Trophoblast cell (in vitro differentiated cells and primary cell): ENCODE data around the gene DSG1.
"Not testable (repeated sequence)": the region's sequence is repeated elsewhere in the genome, so short reads cannot be mapped to it uniquely, and the experiment has no call there.

Experiments
- DNase-seq, 2 donors: peaks; one replicate each; pipeline ENCODE4 v3.0.0-alpha.2; 2016
- H2AFZ ChIP-seq: 2 replicates; pipeline ENCODE4 v1.6.1; 2013; ENCODE audit warnings: low read length, moderate library complexity, mild to moderate bottlenecking; ENCODE audit not compliant: insufficient read depth, poor library complexity
- H2AK5ac ChIP-seq: 2 replicates; pipeline ENCODE4 v1.6.1; 2013; ENCODE audit warnings: mild to moderate bottlenecking, low read length
- H2BK120ac ChIP-seq: 2 replicates; pipeline ENCODE4 v1.6.1; 2013; ENCODE audit warnings: low read length, mild to moderate bottlenecking, moderate library complexity; ENCODE audit not compliant: insufficient read depth, poor library complexity
- H2BK12ac ChIP-seq: 2 replicates; pipeline ENCODE4 v1.6.1; 2013; ENCODE audit warnings: mild to moderate bottlenecking, low read length, moderate library complexity
- H2BK5ac ChIP-seq: 2 replicates; pipeline ENCODE4 v1.6.1; 2013; ENCODE audit warnings: low read length, low read depth, moderate library complexity, mild to moderate bottlenecking; ENCODE audit not compliant: poor library complexity
- H3K14ac ChIP-seq: 2 replicates; pipeline ENCODE4 v1.6.1; 2013; ENCODE audit warnings: mild to moderate bottlenecking, low read length
- H3K18ac ChIP-seq: 2 replicates; pipeline ENCODE4 v1.6.1; 2013; ENCODE audit warnings: mild to moderate bottlenecking, low read length
- H3K23ac ChIP-seq: 2 replicates; pipeline ENCODE4 v1.6.1; 2013; ENCODE audit warnings: low read length
- H3K27ac ChIP-seq: 2 replicates; pipeline ENCODE4 v1.5.1; 2013; ENCODE audit warnings: low read depth, mild to moderate bottlenecking, inconsistent platforms, low read length, moderate library complexity
- H3K27me3 ChIP-seq: 2 replicates; pipeline ENCODE4 v1.6.1; 2013; ENCODE audit warnings: inconsistent platforms, mild to moderate bottlenecking, low read length, moderate library complexity; ENCODE audit not compliant: insufficient read depth
- H3K36me3 ChIP-seq, 2 experiments: 1 replicate in 1 of 2; 2 replicates in 1 of 2; pipeline ENCODE4 v1.6.1; 2013; ENCODE audit warnings: low read length in 2 of 2, mild to moderate bottlenecking in 2 of 2, moderate library complexity in 1 of 2; ENCODE audit not compliant: insufficient read depth in 2 of 2, control insufficient read depth in 1 of 2
- H3K4ac ChIP-seq: 2 replicates; pipeline ENCODE4 v1.6.1; 2013; ENCODE audit warnings: low read depth, mild to moderate bottlenecking, low read length, moderate library complexity
- H3K4me1 ChIP-seq, 2 experiments: 1 replicate in 1 of 2; 2 replicates in 1 of 2; pipeline ENCODE4 v1.6.1; 2013; ENCODE audit warnings: low read length in 2 of 2, mild to moderate bottlenecking in 2 of 2, moderate library complexity in 1 of 2; ENCODE audit not compliant: insufficient read depth in 2 of 2, control insufficient read depth in 1 of 2
- H3K4me2 ChIP-seq: 2 replicates; pipeline ENCODE4 v1.6.1; 2013; ENCODE audit warnings: inconsistent platforms, mild to moderate bottlenecking, low read length, moderate library complexity
- H3K4me3 ChIP-seq: 2 replicates; pipeline ENCODE4 v1.5.1; 2013; ENCODE audit warnings: mild to moderate bottlenecking, low read depth, low read length, inconsistent platforms
- H3K79me1 ChIP-seq: one replicate; pipeline ENCODE4 v1.6.1; 2013; ENCODE audit warnings: low read length
- H3K79me2 ChIP-seq: 2 replicates; pipeline ENCODE4 v1.6.1; 2013; ENCODE audit warnings: low read length, mild to moderate bottlenecking; ENCODE audit not compliant: control insufficient read depth, insufficient read depth, poor library complexity
- H3K9ac ChIP-seq: 2 replicates; pipeline ENCODE4 v1.6.1; 2013; ENCODE audit warnings: mild to moderate bottlenecking, low read length
- H3K9me3 ChIP-seq: 2 replicates; pipeline ENCODE4 v1.6.1; 2013; ENCODE audit warnings: low read depth, mild to moderate bottlenecking, control low read depth, inconsistent platforms, low read length; ENCODE audit not compliant: insufficient read depth
- H4K12ac ChIP-seq: 2 replicates; pipeline ENCODE4 v1.6.1; 2013; ENCODE audit warnings: low read depth, mild to moderate bottlenecking, low read length, moderate library complexity
- H4K8ac ChIP-seq: 2 replicates; pipeline ENCODE4 v1.6.1; 2013; ENCODE audit warnings: low read depth, mild to moderate bottlenecking, low read length, moderate library complexity
- H4K91ac ChIP-seq: one replicate; pipeline ENCODE4 v1.6.1; 2013; ENCODE audit warnings: low read depth, mild to moderate bottlenecking, low read length, moderate library complexity
- WGBS: extraction: QIAGEN DNeasy Blood & Tissue Kit; methylation state at CpG from one replicate; pipeline ENCODE4 v1.1.7; 2013; ENCODE audit warnings: missing lambda C conversion rate; ENCODE audit not compliant: insufficient read length, insufficient coverage; ENCODE audit errors: extremely low coverage; 5-methylcytosine and 5-hydroxymethylcytosine counted together

Gene DSG1

GRCh38 chr18:31325051-31325450, 7.1 kb downstream of the DSG1 start:
- no peaks in the 10 kb centered on the region for H3K36me3 ChIP-seq
- no peak overlapping the region for H4K12ac ChIP-seq

DNA sequence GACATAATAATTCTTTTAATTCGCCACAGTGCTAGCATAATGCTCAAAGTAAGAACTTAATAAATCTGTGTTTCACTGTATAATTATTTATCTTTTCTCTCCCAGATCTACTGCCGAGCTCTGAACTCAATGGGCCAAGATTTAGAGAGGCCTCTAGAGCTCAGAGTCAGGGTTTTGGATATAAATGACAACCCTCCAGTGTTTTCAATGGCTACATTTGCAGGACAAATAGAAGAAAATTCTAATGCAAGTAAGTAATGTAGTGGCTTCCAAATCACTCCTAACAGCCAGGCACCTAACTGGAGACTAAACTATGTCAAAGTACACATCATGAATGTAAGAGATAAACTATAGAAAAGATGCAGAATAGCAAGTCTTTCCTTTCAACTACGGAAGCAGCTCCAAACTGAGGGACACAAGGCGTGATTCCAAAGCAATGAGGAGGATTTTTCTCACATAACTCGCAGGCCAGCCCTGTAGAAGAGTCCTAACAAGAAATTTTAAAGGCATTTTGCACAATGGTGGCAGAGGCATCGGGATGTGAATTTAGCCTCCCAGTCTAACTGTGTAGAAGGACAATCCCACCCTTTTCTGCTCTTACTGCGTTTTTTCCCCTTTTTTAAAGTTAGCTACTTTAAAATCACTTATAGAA, 12.0 kb downstream of the DSG1 start:
- Histone ChIP-seq H2AK5ac (no peak overlapping the region), H3K4me1 (no peaks in the 10 kb centered on the region), H2BK120ac (no peak overlapping the region), H3K27ac (no peak overlapping the region), H3K14ac (no peak overlapping the region), H3K4ac (no peak overlapping the region), H3K9ac (no peak overlapping the region), H3K18ac (no peak overlapping the region), H3K79me2 (no peaks in the 10 kb centered on the region), H2BK5ac (no peak overlapping the region), H3K4me3 (no peak overlapping the region), H3K23ac (no peak overlapping the region), H2AFZ (no peak overlapping the region), H3K79me1 (no peaks in the 10 kb centered on the region), H4K8ac (no peak overlapping the region), H3K27me3 (no peaks in the 10 kb centered on the region), H3K4me2 (no peak overlapping the region), H3K9me3 (no peaks in the 10 kb centered on the region), H4K91ac (no peak overlapping the region), H4K12ac (no peak overlapping the region), H3K36me3 (no peaks in the 10 kb centered on the region), H2BK12ac (no peak overlapping the region)
- DNase-seq, result peak in 1 of 2 donors; percentile 57
- no CpG with 5 or more reads among the region's 7 CpGs for WGBS

More at GRCh38 chr18:31325051-31325450, 7.1 kb downstream of the DSG1 start:
- WGBS, result no CpG with 5 or more reads among the region's 3 CpGs
- H3K14ac ChIP-seq, result no peak overlapping the region
- no peak overlapping the region for H2AFZ ChIP-seq
- H3K4me3 ChIP-seq, result no peak overlapping the region
- no peaks in the 10 kb centered on the region for H3K79me2 ChIP-seq
- H2BK5ac ChIP-seq, result no peak overlapping the region
- H3K4ac ChIP-seq, result no peak overlapping the region
- no peak overlapping the region for H4K91ac ChIP-seq
- no peak overlapping the region for H4K8ac ChIP-seq
- peak in 1 of 2 donors; percentile 27 for DNase-seq
- H3K79me1 ChIP-seq, result no peaks in the 10 kb centered on the region
- no peak overlapping the region for H2BK12ac ChIP-seq
- H3K27me3 ChIP-seq, result no peaks in the 10 kb centered on the region
- H3K9ac ChIP-seq, result no peak overlapping the region
- H3K4me1 ChIP-seq, result no peaks in the 10 kb centered on the region
- H3K9me3 ChIP-seq, result no peaks in the 10 kb centered on the region
- H3K4me2 ChIP-seq, result no peak overlapping the region
- H2BK120ac ChIP-seq, result no peak overlapping the region
- no peak overlapping the region for H3K18ac ChIP-seq
- no peak overlapping the region for H3K27ac ChIP-seq
- no peak overlapping the region for H3K23ac ChIP-seq
- H2AK5ac ChIP-seq, result no peak overlapping the region

- H3K36me3 ChIP-seq, result no peaks in the 10 kb centered on the region
- WGBS, result no CpG with 5 or more reads among the region's 4 CpGs
- no peak overlapping the region for H3K4ac ChIP-seq
- no peak overlapping the region for H2BK5ac ChIP-seq
- H3K4me2 ChIP-seq, result no peak overlapping the region
- H3K4me1 ChIP-seq, result no peaks in the 10 kb centered on the region
- no peak overlapping the region for H2BK120ac ChIP-seq
- no peak overlapping the region for H3K9ac ChIP-seq
- H3K79me1 ChIP-seq, result no peaks in the 10 kb centered on the region
- no peak overlapping the region for H4K91ac ChIP-seq
- no peak overlapping the region for H2AFZ ChIP-seq
- H3K23ac ChIP-seq, result no peak overlapping the region
- H4K12ac ChIP-seq, result no peak overlapping the region
- no peak overlapping the region for H4K8ac ChIP-seq
- no peak overlapping the region for H3K14ac ChIP-seq
- H3K79me2 ChIP-seq, result no peaks in the 10 kb centered on the region
- H2BK12ac ChIP-seq, result no peak overlapping the region
- H3K27me3 ChIP-seq, result no peaks in the 10 kb centered on the region
- no peak overlapping the region for H3K18ac ChIP-seq
- no peak for DNase-seq
- no peak overlapping the region for H2AK5ac ChIP-seq
- H3K27ac ChIP-seq, result no peak overlapping the region
- H3K9me3 ChIP-seq, result no peaks in the 10 kb centered on the region
- no peak overlapping the region for H3K4me3 ChIP-seq
Observed at GRCh38 chr18:31343454-31343853, 25.5 kb downstream of the DSG1 start.

GRCh38 chr18:31353336-31353735, 35.4 kb downstream of the DSG1 start:
- H3K79me2 ChIP-seq, H3K14ac ChIP-seq, H3K18ac ChIP-seq, H2AK5ac ChIP-seq, DNase-seq, H2BK5ac ChIP-seq, H2BK12ac ChIP-seq, H3K4me1 ChIP-seq, H3K4ac ChIP-seq, H3K4me3 ChIP-seq, H3K27me3 ChIP-seq, H2BK120ac ChIP-seq, H3K4me2 ChIP-seq, H3K27ac ChIP-seq, H3K9me3 ChIP-seq, H2AFZ ChIP-seq, H3K23ac ChIP-seq, H3K79me1 ChIP-seq, H4K8ac ChIP-seq, H3K9ac ChIP-seq, H3K36me3 ChIP-seq, H4K91ac ChIP-seq, H4K12ac ChIP-seq: not testable (repeated sequence)
- WGBS, result no CpG with 5 or more reads among the region's 17 CpGs
